ENCODE data around the gene PFN3.

- TF ChIP-seq GATA2 (IDR thresholded peaks at IDR 0.05; ENCODE audit: low read depth, low read length) (no peak), GATA3 (IDR thresholded peaks at IDR 0.05; ENCODE audit: low read depth, low read length) (no peak)
Observed at GRCh38 chr5:177446200-177447065, 46.0 kb upstream of the PFN3 start, which contains the start of gene PRR7.

Data from SH-SY5Y (cell line).